KG1 (cell line): ENCODE measurements around the gene TMEM225B.
"Not testable (repeated sequence)": the region's sequence is repeated elsewhere in the genome, so short reads cannot be mapped to it uniquely, and the experiment has no call there.

Source experiments
- DNase-seq: peaks from one replicate; lab custom pipeline; 2025; lab: John Stamatoyannopoulos, UW

Gene TMEM225B

GRCh38 chr7:99597762-99598501 lies at the start of gene TMEM225B:
TMEM225B (plus strand) TSS chr7:99598267; CDS start chr7:99604389, 6,122 bp downstream.
- DNase-seq = no peak

- not testable (repeated sequence) for DNase-seq
Measured at GRCh38 chr7:99549545-99549944, 48.5 kb upstream of the TMEM225B start.

- no peak for DNase-seq
Measured at GRCh38 chr7:99551334-99551733, 46.7 kb upstream of the TMEM225B start.

GRCh38 chr7:99551767-99552463 lies 46.2 kb upstream of the TMEM225B start, which contains the start of gene FAM200A:
FAM200A (minus strand) TSS chr7:99552114; CDS start chr7:99548407, 3,707 bp downstream.
- DNase-seq = peak; percentile 20

GRCh38 chr7:99553039-99553438 lies 45.0 kb upstream of the TMEM225B start:
- DNase-seq = no peak

- DNase-seq = no peak
Measured at GRCh38 chr7:99554939-99555338, 43.1 kb upstream of the TMEM225B start.

GRCh38 chr7:99557196-99557607 lies 40.9 kb upstream of the TMEM225B start:
- no peak for DNase-seq

- no peak for DNase-seq
Measured at GRCh38 chr7:99557940-99558305, 40.1 kb upstream of the TMEM225B start.

- DNase-seq = no peak
Measured at GRCh38 chr7:99558306-99559174, 39.5 kb upstream of the TMEM225B start, which contains the start of gene ZNF655. ZNF655 (plus strand) TSS chr7:99558642; CDS start chr7:99560560, 1,918 bp downstream.

GRCh38 chr7:99559175-99559915 lies 38.7 kb upstream of the TMEM225B start:
- no peak for DNase-seq

- DNase-seq = no peak
Measured at GRCh38 chr7:99560834-99561736, 37.0 kb upstream of the TMEM225B start.

GRCh38 chr7:99561737-99562051 lies 36.4 kb upstream of the TMEM225B start:
- no peak for DNase-seq

GRCh38 chr7:99562114-99562784 lies 35.8 kb upstream of the TMEM225B start:
- DNase-seq = no peak

- DNase-seq = no peak
Measured at GRCh38 chr7:99562832-99563231, 35.2 kb upstream of the TMEM225B start.

GRCh38 chr7:99563650-99564049 lies 34.4 kb upstream of the TMEM225B start:
- DNase-seq = no peak

- not testable (repeated sequence) for DNase-seq
Measured at GRCh38 chr7:99568770-99569169, 29.3 kb upstream of the TMEM225B start.

- no peak for DNase-seq
Measured at GRCh38 chr7:99571768-99572167, 26.3 kb upstream of the TMEM225B start.

- no peak for DNase-seq
Measured at GRCh38 chr7:99573257-99573656, 24.8 kb upstream of the TMEM225B start.

GRCh38 chr7:99576251-99576650 lies 21.8 kb upstream of the TMEM225B start:
- no peak for DNase-seq
